ENCODE measurements around the gene VRK1. TPM values are rescaled to one million over a fixed set of nuclear protein-coding genes. Genes with fewer than 3 reads are reported as not detected.

The VRK1 gene
- total and polyA plus RNA-seq, 4 donors, result 1.8 to 50.4 (median 3.3) TPM

DNA sequence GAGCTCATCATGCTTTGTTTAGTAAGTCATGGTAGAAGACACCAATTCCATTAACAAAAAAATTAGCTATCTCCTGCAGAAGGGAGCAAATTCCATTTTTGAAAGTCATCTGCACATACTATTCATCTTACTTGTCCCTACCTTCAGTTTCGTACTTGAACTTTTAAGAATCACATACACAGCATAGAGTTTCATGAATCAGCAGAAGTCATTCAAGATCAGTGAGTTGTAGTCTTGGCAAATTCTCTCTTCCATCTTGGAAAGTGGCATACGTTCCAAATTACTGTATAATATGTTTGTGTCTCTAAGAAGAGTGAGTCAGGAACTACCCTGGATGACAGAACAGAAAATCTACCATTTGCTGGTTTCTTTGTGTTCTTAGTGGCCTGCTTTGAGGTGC lies 14.1 kb downstream of the VRK1 start:
- Histone ChIP-seq H3K9me3 (ENCODE audit: control insufficient read depth in 4 of 4, low read length in 3 of 4) (no peaks in the 10 kb centered on the region), H3K4me1 (ENCODE audit: control insufficient read depth in 4 of 4, insufficient read depth in 4 of 4, low read length in 3 of 4) (no peaks in the 10 kb centered on the region), H3K27ac (ENCODE audit: low read depth in 1 of 2, low read length in 2 of 2) (no peak overlapping the region), H3K27me3 (ENCODE audit: control insufficient read depth in 4 of 4, insufficient read depth in 4 of 4, low read length in 3 of 4) (no peaks in the 10 kb centered on the region), H3K36me3 (ENCODE audit: control insufficient read depth in 4 of 4, insufficient read depth in 3 of 4, low read depth in 1 of 4, low read length in 3 of 4) (no peaks in the 10 kb centered on the region), H3K9ac (ENCODE audit: low read depth in 1 of 2, low read length in 2 of 2) (no peak overlapping the region), H3K4me3 (ENCODE audit: low read depth in 1 of 3, low read length in 3 of 3) (no peak overlapping the region)
- WGBS, result 94% methylated on average over 2 of the region's 2 CpGs
- DNase-seq (ENCODE audit: low spot score), result no peak
- TF ChIP-seq JUND (IDR thresholded peaks at IDR 0.05), result no peak
- TF ChIP-seq YY1 (IDR thresholded peaks at IDR 0.05), result no peak
- TF ChIP-seq, protein P1, sequence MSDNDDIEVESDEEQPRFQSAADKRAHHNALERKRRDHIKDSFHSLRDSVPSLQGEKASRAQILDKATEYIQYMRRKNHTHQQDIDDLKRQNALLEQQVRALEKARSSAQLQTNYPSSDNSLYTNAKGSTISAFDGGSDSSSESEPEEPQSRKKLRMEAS (IDR thresholded peaks at IDR 0.05), result no peak
- TF ChIP-seq, protein P2, sequence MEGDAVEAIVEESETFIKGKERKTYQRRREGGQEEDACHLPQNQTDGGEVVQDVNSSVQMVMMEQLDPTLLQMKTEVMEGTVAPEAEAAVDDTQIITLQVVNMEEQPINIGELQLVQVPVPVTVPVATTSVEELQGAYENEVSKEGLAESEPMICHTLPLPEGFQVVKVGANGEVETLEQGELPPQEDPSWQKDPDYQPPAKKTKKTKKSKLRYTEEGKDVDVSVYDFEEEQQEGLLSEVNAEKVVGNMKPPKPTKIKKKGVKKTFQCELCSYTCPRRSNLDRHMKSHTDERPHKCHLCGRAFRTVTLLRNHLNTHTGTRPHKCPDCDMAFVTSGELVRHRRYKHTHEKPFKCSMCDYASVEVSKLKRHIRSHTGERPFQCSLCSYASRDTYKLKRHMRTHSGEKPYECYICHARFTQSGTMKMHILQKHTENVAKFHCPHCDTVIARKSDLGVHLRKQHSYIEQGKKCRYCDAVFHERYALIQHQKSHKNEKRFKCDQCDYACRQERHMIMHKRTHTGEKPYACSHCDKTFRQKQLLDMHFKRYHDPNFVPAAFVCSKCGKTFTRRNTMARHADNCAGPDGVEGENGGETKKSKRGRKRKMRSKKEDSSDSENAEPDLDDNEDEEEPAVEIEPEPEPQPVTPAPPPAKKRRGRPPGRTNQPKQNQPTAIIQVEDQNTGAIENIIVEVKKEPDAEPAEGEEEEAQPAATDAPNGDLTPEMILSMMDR (IDR thresholded peaks at IDR 0.05; ENCODE audit: low read depth, low read length, missing input control), result no peak
- TF ChIP-seq HNF4A (conservative IDR thresholded peaks at IDR 0.05), result no peak
- no peak for TF ChIP-seq FOXA2 (IDR thresholded peaks at IDR 0.05)
- no peak for TF ChIP-seq GABPA (IDR thresholded peaks at IDR 0.05 in 1 of 2, conservative IDR thresholded peaks at IDR 0.05 in 1 of 2)
- TF ChIP-seq NR2F2 (IDR thresholded peaks at IDR 0.05), result no peak
- no peak for TF ChIP-seq RAD21 (IDR thresholded peaks at IDR 0.05)
- TF ChIP-seq, protein P3, sequence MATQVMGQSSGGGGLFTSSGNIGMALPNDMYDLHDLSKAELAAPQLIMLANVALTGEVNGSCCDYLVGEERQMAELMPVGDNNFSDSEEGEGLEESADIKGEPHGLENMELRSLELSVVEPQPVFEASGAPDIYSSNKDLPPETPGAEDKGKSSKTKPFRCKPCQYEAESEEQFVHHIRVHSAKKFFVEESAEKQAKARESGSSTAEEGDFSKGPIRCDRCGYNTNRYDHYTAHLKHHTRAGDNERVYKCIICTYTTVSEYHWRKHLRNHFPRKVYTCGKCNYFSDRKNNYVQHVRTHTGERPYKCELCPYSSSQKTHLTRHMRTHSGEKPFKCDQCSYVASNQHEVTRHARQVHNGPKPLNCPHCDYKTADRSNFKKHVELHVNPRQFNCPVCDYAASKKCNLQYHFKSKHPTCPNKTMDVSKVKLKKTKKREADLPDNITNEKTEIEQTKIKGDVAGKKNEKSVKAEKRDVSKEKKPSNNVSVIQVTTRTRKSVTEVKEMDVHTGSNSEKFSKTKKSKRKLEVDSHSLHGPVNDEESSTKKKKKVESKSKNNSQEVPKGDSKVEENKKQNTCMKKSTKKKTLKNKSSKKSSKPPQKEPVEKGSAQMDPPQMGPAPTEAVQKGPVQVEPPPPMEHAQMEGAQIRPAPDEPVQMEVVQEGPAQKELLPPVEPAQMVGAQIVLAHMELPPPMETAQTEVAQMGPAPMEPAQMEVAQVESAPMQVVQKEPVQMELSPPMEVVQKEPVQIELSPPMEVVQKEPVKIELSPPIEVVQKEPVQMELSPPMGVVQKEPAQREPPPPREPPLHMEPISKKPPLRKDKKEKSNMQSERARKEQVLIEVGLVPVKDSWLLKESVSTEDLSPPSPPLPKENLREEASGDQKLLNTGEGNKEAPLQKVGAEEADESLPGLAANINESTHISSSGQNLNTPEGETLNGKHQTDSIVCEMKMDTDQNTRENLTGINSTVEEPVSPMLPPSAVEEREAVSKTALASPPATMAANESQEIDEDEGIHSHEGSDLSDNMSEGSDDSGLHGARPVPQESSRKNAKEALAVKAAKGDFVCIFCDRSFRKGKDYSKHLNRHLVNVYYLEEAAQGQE (IDR thresholded peaks at IDR 0.05), result no peak
- no peak for TF ChIP-seq RXRA (IDR thresholded peaks at IDR 0.05)
- TF ChIP-seq EGR1 (IDR thresholded peaks at IDR 0.05; ENCODE audit: low read depth in 2 of 2), result no peak
- TF ChIP-seq, protein P4, sequence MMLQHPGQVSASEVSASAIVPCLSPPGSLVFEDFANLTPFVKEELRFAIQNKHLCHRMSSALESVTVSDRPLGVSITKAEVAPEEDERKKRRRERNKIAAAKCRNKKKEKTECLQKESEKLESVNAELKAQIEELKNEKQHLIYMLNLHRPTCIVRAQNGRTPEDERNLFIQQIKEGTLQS (IDR thresholded peaks at IDR 0.05), result no peak
- no peak for TF ChIP-seq SP1 (IDR thresholded peaks at IDR 0.05)
- TF ChIP-seq HNF4G (IDR thresholded peaks at IDR 0.05), result no peak
- no peak for TF ChIP-seq TAF1 (conservative IDR thresholded peaks at IDR 0.05)
- TF ChIP-seq, protein P5, sequence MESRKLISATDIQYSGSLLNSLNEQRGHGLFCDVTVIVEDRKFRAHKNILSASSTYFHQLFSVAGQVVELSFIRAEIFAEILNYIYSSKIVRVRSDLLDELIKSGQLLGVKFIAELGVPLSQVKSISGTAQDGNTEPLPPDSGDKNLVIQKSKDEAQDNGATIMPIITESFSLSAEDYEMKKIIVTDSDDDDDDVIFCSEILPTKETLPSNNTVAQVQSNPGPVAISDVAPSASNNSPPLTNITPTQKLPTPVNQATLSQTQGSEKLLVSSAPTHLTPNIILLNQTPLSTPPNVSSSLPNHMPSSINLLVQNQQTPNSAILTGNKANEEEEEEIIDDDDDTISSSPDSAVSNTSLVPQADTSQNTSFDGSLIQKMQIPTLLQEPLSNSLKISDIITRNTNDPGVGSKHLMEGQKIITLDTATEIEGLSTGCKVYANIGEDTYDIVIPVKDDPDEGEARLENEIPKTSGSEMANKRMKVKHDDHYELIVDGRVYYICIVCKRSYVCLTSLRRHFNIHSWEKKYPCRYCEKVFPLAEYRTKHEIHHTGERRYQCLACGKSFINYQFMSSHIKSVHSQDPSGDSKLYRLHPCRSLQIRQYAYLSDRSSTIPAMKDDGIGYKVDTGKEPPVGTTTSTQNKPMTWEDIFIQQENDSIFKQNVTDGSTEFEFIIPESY (IDR thresholded peaks at IDR 0.05), result no peak
- no peak for TF ChIP-seq FOXA1 (IDR thresholded peaks at IDR 0.05)

Measured in liver (tissue), 9 donors.